ENCODE data around the gene CYP4B1. TPM values are rescaled to one million over a fixed set of nuclear protein-coding genes. Genes with fewer than 3 reads are reported as not detected.

CYP4B1 gene
- total and polyA plus RNA-seq, 5 donors: 1.7 to 7.5 (median 2.6) TPM

GRCh38 chr1:46807046-46807972 is 8.5 kb downstream of the CYP4B1 start:
- H3K4me1 ChIP-seq (ENCODE audit: control insufficient read depth, insufficient read depth, low read length): peaks cover 19% of the 10 kb centered on the region
- H3K27ac ChIP-seq (ENCODE audit: low read length): peak overlapping the region; percentile 99
- ATAC-seq (no peak), DNase-seq (no peak)
- no peak overlapping the region for H3K4me3 ChIP-seq (ENCODE audit: low read length)
- intact Hi-C loops (cut with DNase I): no loop called here
- H3K9me3 ChIP-seq (ENCODE audit: control insufficient read depth, low read length): no peaks in the 10 kb centered on the region
- 65% methylated on average over 7 of the region's 7 CpGs for WGBS
- no peaks in the 10 kb centered on the region for H3K27me3 ChIP-seq (ENCODE audit: control insufficient read depth, insufficient read depth)

DNA sequence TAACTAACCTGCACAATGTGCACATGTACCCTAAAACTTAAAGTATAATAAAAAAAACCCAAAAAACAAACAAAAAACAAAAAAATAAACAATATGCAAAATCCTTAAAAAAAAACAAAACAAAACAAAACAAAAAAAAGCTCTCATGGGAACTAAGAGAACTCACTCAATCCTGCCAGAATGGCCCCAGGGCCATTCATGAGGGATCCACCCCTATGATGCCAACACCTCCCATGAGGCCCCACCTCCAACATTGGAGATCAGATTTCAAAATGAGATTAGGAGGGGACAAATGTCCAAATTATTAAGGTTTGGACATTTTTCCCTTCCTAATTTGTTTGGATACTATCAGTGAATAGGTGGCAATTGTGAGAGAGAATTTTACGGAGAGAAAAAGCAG is 10.2 kb downstream of the CYP4B1 start:
- Histone ChIP-seq H3K9me3 (ENCODE audit: control insufficient read depth, low read length) (no peaks in the 10 kb centered on the region), H3K27ac (ENCODE audit: low read length) (no peak overlapping the region), H3K4me3 (ENCODE audit: low read length) (no peak overlapping the region), H3K4me1 (ENCODE audit: control insufficient read depth, insufficient read depth, low read length) (peaks cover 17% of the 10 kb centered on the region), H3K27me3 (ENCODE audit: control insufficient read depth, insufficient read depth) (no peaks in the 10 kb centered on the region)
- DNase-seq: no peak
- no peak for ATAC-seq
- intact Hi-C loops (cut with DNase I): no loop called here
- WGBS: 98% methylated on average over 1 of the region's 1 CpG

GRCh38 chr1:46809904-46810303 is 11.1 kb downstream of the CYP4B1 start:
- peaks cover 15% of the 10 kb centered on the region for H3K4me1 ChIP-seq (ENCODE audit: control insufficient read depth, insufficient read depth, low read length)
- no peaks in the 10 kb centered on the region for H3K27me3 ChIP-seq (ENCODE audit: control insufficient read depth, insufficient read depth)
- WGBS: 94% methylated on average over 3 of the region's 3 CpGs
- H3K9me3 ChIP-seq (ENCODE audit: control insufficient read depth, low read length): no peaks in the 10 kb centered on the region
- no peak overlapping the region for H3K4me3 ChIP-seq (ENCODE audit: low read length)
- ATAC-seq: no peak
- intact Hi-C loops (cut with DNase I): no loop called here
- no peak for DNase-seq
- no peak overlapping the region for H3K27ac ChIP-seq (ENCODE audit: low read length)

DNA sequence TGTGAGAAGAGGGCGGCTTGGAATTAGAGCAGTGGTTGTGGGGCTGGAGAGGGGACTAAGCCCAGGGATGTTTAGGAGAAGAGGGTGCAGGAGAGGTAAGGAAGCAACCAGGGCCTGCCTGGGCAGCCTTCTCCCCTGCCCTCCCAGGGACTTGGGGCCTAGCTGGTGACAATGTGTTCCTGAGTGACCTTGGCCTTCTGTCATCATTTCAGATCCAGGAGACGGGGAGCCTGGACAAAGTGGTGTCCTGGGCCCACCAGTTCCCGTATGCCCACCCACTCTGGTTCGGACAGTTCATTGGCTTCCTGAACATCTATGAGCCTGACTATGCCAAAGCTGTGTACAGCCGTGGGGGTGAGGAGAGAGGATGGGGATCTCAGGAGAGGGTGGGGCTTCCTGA is 11.8 kb downstream of the CYP4B1 start:
- intact Hi-C loops (cut with DNase I): no loop called here
- Histone ChIP-seq H3K9me3 (ENCODE audit: control insufficient read depth, low read length) (no peaks in the 10 kb centered on the region), H3K27ac (ENCODE audit: low read length) (no peak overlapping the region), H3K4me1 (ENCODE audit: control insufficient read depth, insufficient read depth, low read length) (peaks cover 12% of the 10 kb centered on the region), H3K4me3 (ENCODE audit: low read length) (no peak overlapping the region), H3K27me3 (ENCODE audit: control insufficient read depth, insufficient read depth) (no peaks in the 10 kb centered on the region)
- DNase-seq (no peak), ATAC-seq (no peak)
- WGBS: 82% methylated on average over 5 of the region's 5 CpGs

DNA sequence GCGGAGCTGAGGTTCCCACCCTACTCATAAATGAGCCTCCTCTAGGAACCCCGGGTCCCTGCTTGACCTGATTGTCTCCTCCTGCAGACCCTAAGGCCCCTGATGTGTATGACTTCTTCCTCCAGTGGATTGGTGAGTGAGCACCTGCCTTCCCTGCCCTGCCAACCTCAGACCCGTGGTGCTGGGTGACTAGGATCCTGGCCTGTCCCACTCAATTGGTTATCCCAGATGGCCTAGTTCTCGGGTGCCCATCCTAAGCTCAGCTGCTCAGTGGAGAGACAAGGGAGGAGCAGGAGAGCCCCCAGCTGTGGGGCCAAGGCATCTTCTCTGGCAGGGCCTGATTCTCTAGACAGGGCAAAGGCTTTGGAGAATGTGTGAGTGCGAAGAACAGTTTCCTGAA is 12.2 kb downstream of the CYP4B1 start:
- H3K4me1 ChIP-seq (ENCODE audit: control insufficient read depth, insufficient read depth, low read length): peaks cover 7% of the 10 kb centered on the region
- no peaks in the 10 kb centered on the region for H3K27me3 ChIP-seq (ENCODE audit: control insufficient read depth, insufficient read depth)
- no peak for DNase-seq
- H3K9me3 ChIP-seq (ENCODE audit: control insufficient read depth, low read length): no peaks in the 10 kb centered on the region
- WGBS: 87% methylated on average over 5 of the region's 5 CpGs
- no peak overlapping the region for H3K27ac ChIP-seq (ENCODE audit: low read length)
- no peak overlapping the region for H3K4me3 ChIP-seq (ENCODE audit: low read length)
- intact Hi-C loops (cut with DNase I): no loop called here
- no peak for ATAC-seq

DNA sequence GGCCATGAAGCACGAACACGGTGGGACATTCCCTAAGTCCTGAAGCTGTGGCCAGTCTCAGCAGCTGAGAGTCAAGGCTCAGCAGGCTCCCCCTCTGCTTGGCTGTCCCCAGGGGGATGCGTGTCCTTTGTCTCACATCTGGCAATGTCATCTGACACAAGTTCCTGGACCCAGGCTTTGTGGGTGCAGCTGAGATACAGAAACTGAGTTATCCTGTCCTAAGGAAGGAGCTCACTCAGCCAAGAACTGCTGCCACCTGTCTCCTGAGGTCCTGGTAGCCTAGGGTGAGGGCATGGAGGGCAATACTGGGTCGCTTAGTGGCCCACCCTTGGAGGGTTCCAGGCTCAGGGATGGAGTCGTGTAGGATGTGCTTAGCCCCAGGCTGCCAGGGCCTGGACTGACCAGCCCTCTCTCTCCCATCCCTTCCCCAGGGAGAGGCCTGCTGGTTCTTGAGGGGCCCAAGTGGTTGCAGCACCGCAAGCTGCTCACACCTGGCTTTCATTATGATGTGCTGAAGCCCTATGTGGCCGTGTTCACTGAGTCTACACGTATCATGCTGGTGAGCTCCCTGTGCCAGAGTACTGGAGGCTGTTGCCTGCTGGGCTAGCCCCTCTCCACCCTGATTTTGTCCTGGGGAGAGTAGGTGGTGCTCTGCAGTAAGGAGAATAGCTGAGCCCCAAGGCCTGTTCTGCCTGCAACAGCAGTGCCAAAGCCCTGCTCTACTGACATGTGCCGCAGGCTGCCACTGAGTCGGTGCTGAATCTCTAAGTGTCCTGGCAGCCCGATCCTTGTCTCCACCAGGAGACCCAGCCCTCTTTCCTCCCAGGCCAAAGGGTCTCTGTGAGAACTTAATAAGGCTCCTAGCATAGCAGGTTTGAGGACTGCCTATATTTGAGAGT is 13.5 kb downstream of the CYP4B1 start:
- ATAC-seq (no peak), DNase-seq (no peak)
- WGBS: 78% methylated on average over 11 of the region's 11 CpGs
- no peaks in the 10 kb centered on the region for H3K27me3 ChIP-seq (ENCODE audit: control insufficient read depth, insufficient read depth)
- H3K27ac ChIP-seq (ENCODE audit: low read length): no peak overlapping the region
- intact Hi-C loops (cut with DNase I): no loop called here
- H3K4me3 ChIP-seq (ENCODE audit: low read length): no peak overlapping the region
- H3K4me1 ChIP-seq (ENCODE audit: control insufficient read depth, insufficient read depth, low read length): peaks cover 4% of the 10 kb centered on the region
- H3K9me3 ChIP-seq (ENCODE audit: control insufficient read depth, low read length): no peaks in the 10 kb centered on the region

DNA sequence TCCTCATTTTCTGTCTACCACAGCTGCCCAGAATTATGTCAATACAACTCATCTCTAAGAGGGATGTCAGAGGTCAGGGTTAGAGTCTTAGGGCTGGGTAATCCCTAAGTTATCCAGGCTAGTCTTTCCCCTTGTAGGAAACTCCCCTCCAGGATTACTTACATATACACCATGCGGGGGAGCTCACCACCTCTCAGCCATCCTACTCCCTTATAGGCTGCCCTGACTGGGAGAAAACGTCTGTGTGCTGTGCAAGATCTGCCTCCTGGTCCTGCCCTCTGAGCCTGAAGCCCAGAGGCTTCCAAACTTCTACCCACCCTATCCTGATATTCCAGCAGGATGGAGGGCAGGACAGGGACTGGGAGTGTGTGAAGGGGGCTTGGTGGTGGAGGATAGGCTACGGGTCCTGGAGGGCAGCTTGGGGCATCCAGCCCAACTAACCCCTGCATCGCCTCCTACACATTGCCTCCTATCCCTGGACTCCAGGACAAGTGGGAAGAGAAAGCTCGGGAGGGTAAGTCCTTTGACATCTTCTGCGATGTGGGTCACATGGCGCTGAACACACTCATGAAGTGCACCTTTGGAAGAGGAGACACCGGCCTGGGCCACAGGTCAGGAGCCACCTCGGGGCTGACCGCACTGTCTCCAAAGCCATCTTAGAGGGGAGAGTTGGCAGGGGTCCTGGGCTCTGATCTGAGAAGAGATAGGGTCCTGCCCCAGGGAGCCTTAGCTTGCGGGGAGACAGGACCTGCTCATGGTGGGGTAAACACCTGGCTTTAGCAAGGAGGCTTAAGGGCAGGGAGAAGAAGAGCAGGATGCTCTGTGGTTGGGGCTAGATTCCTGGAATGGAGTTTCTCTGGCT is 14.4 kb downstream of the CYP4B1 start:
- H3K27me3 ChIP-seq (ENCODE audit: control insufficient read depth, insufficient read depth): no peaks in the 10 kb centered on the region
- intact Hi-C loops (cut with DNase I): no loop called here
- H3K9me3 ChIP-seq (ENCODE audit: control insufficient read depth, low read length): no peaks in the 10 kb centered on the region
- no peaks in the 10 kb centered on the region for H3K4me1 ChIP-seq (ENCODE audit: control insufficient read depth, insufficient read depth, low read length)
- WGBS: 83% methylated on average over 11 of the region's 11 CpGs
- ATAC-seq: no peak
- DNase-seq: no peak
- no peak overlapping the region for H3K27ac ChIP-seq (ENCODE audit: low read length)
- H3K4me3 ChIP-seq (ENCODE audit: low read length): no peak overlapping the region

DNA sequence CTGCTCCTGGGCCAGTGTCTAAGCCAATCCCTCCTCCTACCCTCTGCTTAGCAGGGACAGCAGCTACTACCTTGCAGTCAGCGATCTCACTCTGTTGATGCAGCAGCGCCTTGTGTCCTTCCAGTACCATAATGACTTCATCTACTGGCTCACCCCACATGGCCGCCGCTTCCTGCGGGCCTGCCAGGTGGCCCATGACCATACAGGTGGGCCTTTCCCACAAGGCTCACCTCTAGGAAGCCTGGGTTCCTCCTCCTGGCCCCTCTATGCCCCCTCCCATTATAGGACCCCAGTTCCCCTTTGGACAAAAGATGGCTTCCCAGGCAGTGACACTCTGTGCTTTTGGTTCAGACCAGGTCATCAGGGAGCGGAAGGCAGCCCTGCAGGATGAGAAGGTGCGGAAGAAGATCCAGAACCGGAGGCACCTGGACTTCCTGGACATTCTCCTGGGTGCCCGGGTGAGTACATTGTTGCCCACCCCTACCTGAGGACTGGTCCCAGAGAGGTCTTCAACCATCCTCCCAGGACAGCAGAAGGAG is 15.1 kb downstream of the CYP4B1 start:
- H3K27me3 ChIP-seq (ENCODE audit: control insufficient read depth, insufficient read depth): no peaks in the 10 kb centered on the region
- intact Hi-C loops (cut with DNase I): no loop called here
- no peak for ATAC-seq
- no peak overlapping the region for H3K4me3 ChIP-seq (ENCODE audit: low read length)
- H3K9me3 ChIP-seq (ENCODE audit: control insufficient read depth, low read length): no peaks in the 10 kb centered on the region
- no peak for DNase-seq
- H3K4me1 ChIP-seq (ENCODE audit: control insufficient read depth, insufficient read depth, low read length): no peaks in the 10 kb centered on the region
- 94% methylated on average over 9 of the region's 9 CpGs for WGBS
- H3K27ac ChIP-seq (ENCODE audit: low read length): no peak overlapping the region

DNA sequence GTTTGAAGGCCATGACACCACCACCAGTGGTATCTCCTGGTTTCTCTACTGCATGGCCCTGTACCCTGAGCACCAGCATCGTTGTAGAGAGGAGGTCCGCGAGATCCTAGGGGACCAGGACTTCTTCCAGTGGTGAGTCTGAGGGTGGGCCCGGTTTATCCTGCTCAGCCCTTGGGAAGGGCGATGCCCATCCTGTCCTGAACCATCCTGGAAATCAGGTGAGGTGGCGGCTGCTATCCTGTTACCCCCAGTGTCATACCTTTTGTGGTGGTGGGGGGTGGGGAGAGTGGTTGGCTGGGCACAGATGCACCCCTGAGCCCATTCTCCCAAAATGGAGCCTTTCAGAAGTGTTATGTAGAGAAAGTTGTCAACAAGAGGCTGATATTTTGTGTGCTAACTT is 16.3 kb downstream of the CYP4B1 start:
- Histone ChIP-seq H3K4me3 (ENCODE audit: low read length) (no peak overlapping the region), H3K27ac (ENCODE audit: low read length) (no peak overlapping the region), H3K4me1 (ENCODE audit: control insufficient read depth, insufficient read depth, low read length) (no peaks in the 10 kb centered on the region), H3K9me3 (ENCODE audit: control insufficient read depth, low read length) (no peaks in the 10 kb centered on the region), H3K27me3 (ENCODE audit: control insufficient read depth, insufficient read depth) (no peaks in the 10 kb centered on the region)
- no peak for ATAC-seq
- intact Hi-C loops (cut with DNase I): no loop called here
- DNase-seq: no peak
- 86% methylated on average over 6 of the region's 6 CpGs for WGBS

DNA sequence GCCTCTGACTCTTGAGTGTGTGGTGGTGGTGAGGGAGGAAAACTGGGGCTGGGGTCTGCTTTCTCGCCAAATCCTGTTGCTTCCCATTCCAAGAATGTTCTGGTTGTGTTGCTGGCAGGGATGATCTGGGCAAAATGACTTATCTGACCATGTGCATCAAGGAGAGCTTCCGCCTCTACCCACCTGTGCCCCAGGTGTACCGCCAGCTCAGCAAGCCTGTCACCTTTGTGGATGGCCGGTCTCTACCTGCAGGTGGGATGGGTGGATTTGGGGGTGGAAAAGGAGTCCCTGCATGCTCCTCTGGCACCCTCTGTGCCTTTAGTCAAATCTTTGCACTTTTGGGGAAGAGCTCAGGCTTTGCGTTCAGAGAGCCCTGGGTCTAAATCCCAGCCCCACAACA is 18.1 kb downstream of the CYP4B1 start:
- intact Hi-C loops (cut with DNase I): no loop called here
- WGBS: 78% methylated on average over 5 of the region's 5 CpGs

More for the DNA sequence above, 18.1 kb downstream of the CYP4B1 start:
- Histone ChIP-seq H3K4me3 (ENCODE audit: low read length) (no peak overlapping the region), H3K27me3 (ENCODE audit: control insufficient read depth, insufficient read depth) (no peaks in the 10 kb centered on the region), H3K4me1 (ENCODE audit: control insufficient read depth, insufficient read depth, low read length) (no peaks in the 10 kb centered on the region), H3K9me3 (ENCODE audit: control insufficient read depth, low read length) (no peaks in the 10 kb centered on the region), H3K27ac (ENCODE audit: low read length) (no peak overlapping the region)
- DNase-seq (no peak), ATAC-seq (no peak)
